Measurements from ENCODE around the gene JAZF1. TPM values are rescaled to one million over a fixed set of nuclear protein-coding genes. Genes with fewer than 3 reads are reported as not detected.

JAZF1 gene
- total RNA-seq, 2 experiments from 2014 or later = 5.2 to 7.6 TPM

DNA sequence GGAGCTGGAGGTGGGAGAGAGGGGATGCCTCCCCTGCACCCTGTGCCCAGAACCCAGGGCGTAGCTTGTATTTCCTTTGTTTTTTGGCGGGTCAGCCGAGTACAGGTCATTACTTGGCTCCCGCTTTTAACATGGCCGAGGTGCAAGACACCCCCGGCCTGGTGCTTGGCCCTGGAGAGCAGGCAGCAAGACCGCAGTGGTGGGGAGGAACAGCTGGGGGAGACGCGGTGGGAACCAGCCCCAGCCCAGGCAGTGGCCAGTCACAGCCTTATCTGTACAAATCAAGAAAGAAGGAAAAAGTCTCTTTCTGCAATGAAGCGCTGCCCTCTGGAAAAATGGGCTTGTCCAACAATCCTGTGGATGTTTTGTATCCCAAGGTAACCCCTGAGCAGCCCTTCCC is 341.5 kb downstream of the JAZF1 start:
- ChIA-PET POLR2A (no interaction called here), CTCF (interaction anchor here (0.6 kb wide), 1 partner anchor 31 kb away, joined by 3 read pairs; no protein-coding TSS in a partner anchor)
- no peaks in the 10 kb centered on the region for H3K27me3 Mint-ChIP-seq
- no peaks in the 10 kb centered on the region for H3K9me3 Mint-ChIP-seq
- H3K27ac Mint-ChIP-seq = no peak overlapping the region
- peaks cover 6% of the 10 kb centered on the region for H3K4me1 Mint-ChIP-seq
- no peak for DNase-seq
- H3K4me3 Mint-ChIP-seq = no peak overlapping the region
- peaks cover 2% of the 10 kb centered on the region for H3K36me3 Mint-ChIP-seq (ENCODE audit: low read depth)

DNA sequence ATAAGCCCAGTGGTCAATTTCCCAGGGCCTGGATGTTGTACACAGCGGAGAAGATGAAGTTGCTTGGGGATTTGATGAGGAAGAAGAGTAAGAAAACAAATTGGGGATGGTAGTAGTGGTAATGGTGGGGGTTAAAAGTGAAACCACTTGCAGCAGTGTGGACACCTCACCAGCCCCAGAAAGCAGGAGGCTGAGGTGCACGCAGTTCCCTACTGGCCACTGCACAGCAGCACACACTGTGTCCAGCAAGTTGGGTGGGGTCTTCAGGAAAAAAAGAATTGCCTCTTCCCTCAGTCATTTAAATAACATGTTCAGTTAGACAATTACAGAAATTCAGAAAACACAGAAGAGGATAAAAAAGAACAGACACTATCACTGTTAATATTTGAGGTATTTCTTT is 344.1 kb downstream of the JAZF1 start:
- Mint-ChIP-seq H3K27ac (no peak overlapping the region), H3K4me1 (peaks cover 6% of the 10 kb centered on the region), H3K36me3 (ENCODE audit: low read depth) (peaks cover 5% of the 10 kb centered on the region), H3K4me3 (no peak overlapping the region), H3K27me3 (no peaks in the 10 kb centered on the region), H3K9me3 (no peaks in the 10 kb centered on the region)
- no peak for DNase-seq
- ChIA-PET POLR2A (no interaction called here), CTCF (no interaction called here)

DNA sequence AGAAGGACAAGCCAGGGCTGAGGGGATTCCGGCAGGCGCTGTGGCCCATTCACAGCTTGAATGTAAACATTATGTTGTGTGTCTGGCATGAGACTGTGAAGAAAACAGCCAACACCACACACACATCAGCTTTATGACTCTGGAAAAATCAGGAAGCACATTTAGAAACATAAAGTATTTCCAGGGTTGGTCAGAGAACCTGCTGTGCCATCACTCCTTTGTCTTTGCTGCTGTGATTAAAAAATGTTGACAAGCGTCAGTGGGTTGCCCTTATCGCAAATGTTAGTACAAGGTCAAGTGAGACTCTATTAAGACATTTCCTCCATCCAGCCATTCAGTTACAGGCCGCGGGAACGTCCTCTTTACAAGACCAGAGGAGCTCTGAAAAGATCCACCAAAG is 345.2 kb downstream of the JAZF1 start:
- Mint-ChIP-seq H3K9me3 (no peaks in the 10 kb centered on the region), H3K36me3 (ENCODE audit: low read depth) (peaks cover 5% of the 10 kb centered on the region), H3K27ac (no peak overlapping the region), H3K4me1 (peaks cover 2% of the 10 kb centered on the region), H3K4me3 (no peak overlapping the region), H3K27me3 (no peaks in the 10 kb centered on the region)
- CTCF ChIA-PET = interaction anchor here (1.6 kb wide), 1 partner anchor 19 kb away, joined by 3 read pairs; no protein-coding TSS in a partner anchor
- DNase-seq = no peak
- POLR2A ChIA-PET = no interaction called here

DNA sequence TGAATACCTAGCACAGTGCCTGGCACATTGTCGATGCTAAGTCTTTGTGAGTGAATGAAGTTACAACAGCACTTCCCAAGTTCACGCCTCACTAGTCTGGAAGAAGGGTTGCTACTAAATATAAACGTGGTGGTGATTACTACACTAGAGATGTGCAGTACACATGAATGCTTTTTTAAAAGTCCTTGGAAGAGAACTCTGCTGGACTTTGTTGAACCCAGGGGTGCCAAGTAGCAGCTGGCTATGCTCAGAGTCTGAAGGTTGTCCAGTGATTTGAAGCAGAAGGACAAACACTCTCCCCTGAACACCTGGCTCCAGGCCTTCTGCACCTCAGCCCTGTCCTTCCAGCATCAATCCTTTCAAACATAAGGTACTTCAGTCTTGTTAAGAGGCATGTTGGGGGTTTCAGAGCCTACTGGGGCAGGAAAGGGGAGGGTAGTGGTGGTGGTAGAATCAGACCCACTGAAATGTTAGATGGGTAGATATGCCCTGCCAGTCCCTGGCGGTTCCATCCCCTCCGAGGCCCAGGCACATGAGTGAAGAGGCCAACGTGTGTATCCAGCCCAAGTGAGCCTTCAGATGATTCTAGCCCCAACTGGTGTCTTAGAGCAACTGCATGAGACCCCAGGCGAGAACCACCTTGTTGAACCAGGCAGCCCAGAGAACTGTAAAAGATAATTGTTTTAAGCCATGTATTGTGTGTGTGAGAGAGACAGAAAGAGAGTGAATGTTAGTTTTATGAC is 346.2 kb downstream of the JAZF1 start:
- POLR2A ChIA-PET = no interaction called here
- Mint-ChIP-seq H3K36me3 (ENCODE audit: low read depth) (peaks cover 5% of the 10 kb centered on the region), H3K4me3 (no peak overlapping the region), H3K9me3 (no peaks in the 10 kb centered on the region), H3K27me3 (no peaks in the 10 kb centered on the region), H3K27ac (no peak overlapping the region), H3K4me1 (no peaks in the 10 kb centered on the region)
- CTCF ChIA-PET = interaction anchor here (1.1 kb wide), 1 partner anchor 10 kb away, joined by 3 read pairs; no protein-coding TSS in a partner anchor
- no peak for DNase-seq

DNA sequence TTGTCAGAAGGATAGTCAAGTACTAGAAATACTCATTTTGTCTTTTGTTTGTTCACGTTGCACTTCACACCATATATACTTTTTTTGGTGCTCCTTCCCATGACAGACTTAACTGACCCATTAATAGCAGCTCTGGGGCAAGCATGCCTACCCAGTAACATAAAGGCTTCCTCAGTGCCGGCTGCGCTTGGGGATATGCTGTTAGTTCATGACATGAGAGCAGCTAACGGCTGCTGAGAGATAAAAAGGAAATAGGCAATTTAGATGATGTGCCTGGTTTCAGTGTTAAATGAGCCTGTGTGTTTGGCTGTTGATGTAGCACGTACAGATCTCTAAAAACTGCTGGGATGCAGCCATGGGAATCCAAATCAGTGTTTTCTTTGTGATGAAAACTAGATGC is 354.2 kb downstream of the JAZF1 start:
- no peak overlapping the region for H3K27ac Mint-ChIP-seq
- H3K4me1 Mint-ChIP-seq = no peaks in the 10 kb centered on the region
- no peak for DNase-seq
- ChIA-PET POLR2A (no interaction called here), CTCF (interaction anchor here (1.0 kb wide), 1 partner anchor 14 kb away, joined by 3 read pairs; no protein-coding TSS in a partner anchor)
- H3K27me3 Mint-ChIP-seq = no peaks in the 10 kb centered on the region
- H3K36me3 Mint-ChIP-seq (ENCODE audit: low read depth) = peaks cover 5% of the 10 kb centered on the region
- H3K4me3 Mint-ChIP-seq = no peak overlapping the region
- H3K9me3 Mint-ChIP-seq = no peaks in the 10 kb centered on the region

DNA sequence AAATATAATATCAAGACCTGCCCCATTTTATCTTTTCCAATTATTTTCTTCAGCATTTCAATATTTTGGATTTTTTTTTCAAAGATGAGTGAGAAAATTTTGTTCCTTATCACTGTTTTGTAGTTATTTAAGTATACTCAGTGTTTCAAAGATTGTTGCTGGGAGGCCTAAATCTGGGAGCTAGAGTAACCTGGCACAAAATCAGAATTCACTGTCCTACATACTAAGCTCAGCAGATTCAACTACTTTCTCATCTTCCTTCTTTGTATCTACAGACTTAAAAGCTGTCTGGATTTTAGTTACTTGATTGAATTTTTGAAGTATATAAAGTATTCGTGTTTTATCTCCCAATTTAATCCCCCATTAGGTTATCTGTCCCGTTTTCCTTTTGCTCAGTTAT is 354.7 kb downstream of the JAZF1 start:
- CTCF ChIA-PET = interaction anchor here (1.4 kb wide), 1 partner anchor 29 kb away, joined by 3 read pairs; no protein-coding TSS in a partner anchor
- Mint-ChIP-seq H3K9me3 (no peaks in the 10 kb centered on the region), H3K27me3 (no peaks in the 10 kb centered on the region)

DNA sequence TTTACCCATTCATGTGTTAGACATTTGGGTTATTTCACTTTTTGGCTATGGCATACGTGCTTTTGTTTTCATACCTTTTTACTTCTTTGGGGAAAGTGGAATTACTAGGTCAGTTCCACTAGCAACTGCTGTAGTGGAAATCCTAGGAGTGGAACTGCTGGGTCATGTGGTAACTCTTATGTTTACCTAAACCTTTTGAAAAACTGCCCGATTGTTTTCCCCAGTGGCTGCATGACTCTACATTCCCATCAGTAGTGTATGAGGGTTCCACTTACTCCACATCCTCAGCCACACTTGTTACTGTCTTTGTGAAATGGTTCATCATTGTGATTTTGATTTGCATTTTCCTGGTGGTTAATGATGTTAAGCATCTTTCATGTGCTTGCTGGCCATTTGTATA is 358.4 kb downstream of the JAZF1 start:
- H3K4me1 Mint-ChIP-seq = no peaks in the 10 kb centered on the region
- H3K4me3 Mint-ChIP-seq = no peak overlapping the region
- H3K36me3 Mint-ChIP-seq (ENCODE audit: low read depth) = peaks cover 17% of the 10 kb centered on the region
- ChIA-PET CTCF (no interaction called here), POLR2A (no interaction called here)
- no peak for DNase-seq
- no peaks in the 10 kb centered on the region for H3K27me3 Mint-ChIP-seq
- H3K9me3 Mint-ChIP-seq = no peaks in the 10 kb centered on the region
- H3K27ac Mint-ChIP-seq = no peak overlapping the region

More for the DNA sequence above, 354.7 kb downstream of the JAZF1 start:
- no peaks in the 10 kb centered on the region for H3K4me1 Mint-ChIP-seq
- no peak for DNase-seq
- H3K27ac Mint-ChIP-seq = no peak overlapping the region
- POLR2A ChIA-PET = no interaction called here
- H3K4me3 Mint-ChIP-seq = no peak overlapping the region
- H3K36me3 Mint-ChIP-seq (ENCODE audit: low read depth) = peaks cover 5% of the 10 kb centered on the region

DNA sequence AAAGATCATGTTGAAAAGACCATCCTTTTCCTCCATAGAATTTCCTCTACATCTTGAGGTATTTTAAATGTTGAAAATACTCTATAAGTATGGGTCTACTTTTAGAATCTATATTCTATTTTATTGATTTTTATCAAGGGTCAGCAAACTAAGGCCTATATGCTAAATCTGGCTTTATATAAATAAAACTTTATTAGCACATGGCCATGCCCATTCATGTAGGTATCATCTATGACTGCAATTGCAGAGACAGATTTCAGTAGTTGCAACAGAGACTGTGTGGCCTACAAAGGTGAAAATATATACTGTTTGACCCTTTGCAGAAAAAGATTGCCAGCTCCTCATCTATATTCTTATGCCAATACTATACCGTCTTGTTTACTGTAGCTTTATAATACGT is 367.9 kb downstream of the JAZF1 start:
- ChIA-PET CTCF (interaction anchor here (1.5 kb wide), 1 partner anchor 48 kb away, joined by 6 read pairs; no protein-coding TSS in a partner anchor), POLR2A (no interaction called here)
- Mint-ChIP-seq H3K4me1 (no peaks in the 10 kb centered on the region), H3K27ac (no peak overlapping the region), H3K36me3 (ENCODE audit: low read depth) (peaks cover 7% of the 10 kb centered on the region), H3K9me3 (no peaks in the 10 kb centered on the region), H3K27me3 (no peaks in the 10 kb centered on the region), H3K4me3 (no peak overlapping the region)
- DNase-seq = no peak

DNA sequence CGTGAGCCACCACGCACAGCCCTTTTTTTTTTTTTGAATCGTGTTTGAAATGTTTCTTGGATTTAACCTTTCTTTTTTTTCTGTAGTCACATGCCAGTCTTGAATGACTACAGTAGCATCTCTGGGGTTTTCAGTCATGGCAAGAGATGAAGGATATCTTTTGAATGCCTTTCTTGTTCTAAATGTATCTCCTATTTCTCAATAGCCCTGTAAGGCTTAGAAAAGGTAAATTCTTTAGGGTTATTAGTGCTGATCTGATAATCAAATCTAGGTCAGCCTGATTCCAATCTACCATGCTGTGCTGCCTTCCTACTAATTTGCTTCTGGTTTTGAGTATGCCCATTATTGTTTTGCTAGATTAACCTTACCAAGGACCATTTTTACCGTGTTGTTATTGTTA is 370.4 kb downstream of the JAZF1 start:
- H3K27ac Mint-ChIP-seq = no peak overlapping the region

DNA sequence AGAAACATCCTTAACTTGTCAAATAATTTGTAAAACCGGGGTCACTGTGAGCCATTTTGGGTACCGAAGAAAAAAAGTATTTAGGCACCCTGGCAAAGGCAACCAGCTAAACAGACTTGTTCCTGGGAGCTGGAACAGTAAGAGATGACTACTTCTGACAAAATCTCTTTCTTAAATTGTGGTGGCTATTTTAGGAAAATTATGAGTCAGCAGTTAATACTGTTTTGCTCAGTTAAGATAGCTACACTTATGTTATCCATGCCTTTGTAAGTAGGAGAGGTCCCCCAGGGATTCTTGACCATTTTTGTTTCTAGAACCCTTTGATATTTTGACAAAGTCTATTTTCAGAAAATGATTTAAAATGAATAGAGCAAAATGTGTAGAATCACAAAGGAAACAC is 372.0 kb downstream of the JAZF1 start:
- H3K4me1 Mint-ChIP-seq = no peaks in the 10 kb centered on the region
- H3K36me3 Mint-ChIP-seq (ENCODE audit: low read depth) = peaks cover 1% of the 10 kb centered on the region
- no peak overlapping the region for H3K27ac Mint-ChIP-seq
- H3K4me3 Mint-ChIP-seq = no peak overlapping the region
- POLR2A ChIA-PET = no interaction called here
- no peaks in the 10 kb centered on the region for H3K9me3 Mint-ChIP-seq
- CTCF ChIA-PET = interaction anchor here (1.2 kb wide), 1 partner anchor 12 kb away, joined by 3 read pairs; no protein-coding TSS in a partner anchor
- no peak for DNase-seq
- no peaks in the 10 kb centered on the region for H3K27me3 Mint-ChIP-seq

More for the DNA sequence above, 370.4 kb downstream of the JAZF1 start:
- H3K4me1 Mint-ChIP-seq = no peaks in the 10 kb centered on the region
- H3K27me3 Mint-ChIP-seq = no peaks in the 10 kb centered on the region
- no peak overlapping the region for H3K4me3 Mint-ChIP-seq
- peaks cover 7% of the 10 kb centered on the region for H3K36me3 Mint-ChIP-seq (ENCODE audit: low read depth)
- ChIA-PET POLR2A (no interaction called here), CTCF (no interaction called here)
- H3K9me3 Mint-ChIP-seq = no peaks in the 10 kb centered on the region
- no peak for DNase-seq

DNA sequence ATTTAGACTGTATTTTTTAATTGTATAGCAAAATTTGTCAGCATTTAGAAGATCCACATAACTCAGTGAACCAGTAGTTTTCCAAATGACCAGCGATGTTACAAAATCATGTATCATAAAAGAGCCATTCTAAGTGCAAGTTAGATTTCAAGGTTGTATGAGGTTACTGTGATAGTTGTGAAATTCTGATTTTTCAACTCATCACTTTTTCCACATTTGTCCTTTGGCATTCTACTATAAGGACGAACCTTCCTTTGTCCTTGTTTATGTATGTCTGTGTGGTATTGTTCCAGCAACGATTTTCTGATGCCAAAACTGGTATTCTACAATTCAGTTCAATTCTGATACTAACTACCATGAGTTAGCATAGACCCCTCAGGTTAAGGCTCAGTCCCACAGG is 376.5 kb downstream of the JAZF1 start:
- DNase-seq = no peak
- H3K36me3 Mint-ChIP-seq (ENCODE audit: low read depth) = peaks cover 10% of the 10 kb centered on the region
- no peak overlapping the region for H3K27ac Mint-ChIP-seq
- H3K27me3 Mint-ChIP-seq = no peaks in the 10 kb centered on the region
- H3K4me3 Mint-ChIP-seq = no peak overlapping the region
- ChIA-PET CTCF (no interaction called here), POLR2A (no interaction called here)
- H3K4me1 Mint-ChIP-seq = no peaks in the 10 kb centered on the region
- H3K9me3 Mint-ChIP-seq = no peaks in the 10 kb centered on the region

DNA sequence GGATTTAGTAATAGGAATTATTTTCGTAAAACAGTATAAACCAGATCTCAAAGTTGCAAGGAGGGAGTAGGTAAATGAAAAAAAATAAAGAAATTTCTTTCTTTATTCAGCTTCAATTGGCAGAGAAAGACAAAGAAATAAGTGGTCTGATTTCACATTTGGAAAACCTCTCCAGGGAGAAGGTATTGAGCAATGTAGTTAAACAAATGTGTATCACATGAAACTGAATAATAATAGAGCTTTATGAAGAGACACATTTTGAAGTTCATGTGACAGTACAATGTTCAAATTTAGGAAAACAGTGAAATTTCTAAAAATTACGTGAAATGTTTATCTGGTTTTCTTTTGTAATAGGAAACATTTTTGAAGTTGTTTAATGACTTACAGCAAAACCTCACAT is 377.6 kb downstream of the JAZF1 start:
- Mint-ChIP-seq H3K4me1 (no peaks in the 10 kb centered on the region), H3K27me3 (no peaks in the 10 kb centered on the region)
- CTCF ChIA-PET = no interaction called here

DNA sequence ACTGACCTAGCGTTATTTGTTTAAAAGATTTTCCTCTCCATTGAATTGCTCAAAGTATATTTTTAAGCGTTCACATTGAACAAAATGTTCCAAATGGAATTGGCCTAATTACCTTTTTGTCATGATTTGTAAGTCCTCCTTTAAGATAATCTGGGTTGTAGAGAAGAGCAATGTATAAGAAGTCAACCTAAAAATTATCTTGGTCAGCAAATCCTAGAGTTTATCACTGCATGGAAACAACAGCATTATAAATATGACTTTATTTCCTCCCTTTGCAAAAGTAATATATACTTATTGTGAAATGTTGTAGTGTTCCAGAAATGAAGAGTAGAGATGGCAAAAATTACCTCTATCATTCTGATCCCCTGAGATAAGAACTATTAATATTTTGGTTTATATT is 381.4 kb downstream of the JAZF1 start:
- no peaks in the 10 kb centered on the region for H3K4me1 Mint-ChIP-seq
- ChIA-PET POLR2A (interaction anchor here (0.6 kb wide), 1 partner anchor 92 kb away, joined by 3 read pairs; no protein-coding TSS in a partner anchor), CTCF (no interaction called here)
- peaks cover 21% of the 10 kb centered on the region for H3K36me3 Mint-ChIP-seq (ENCODE audit: low read depth)
- no peak for DNase-seq
- no peaks in the 10 kb centered on the region for H3K9me3 Mint-ChIP-seq
- no peaks in the 10 kb centered on the region for H3K27me3 Mint-ChIP-seq
- no peak overlapping the region for H3K4me3 Mint-ChIP-seq
- H3K27ac Mint-ChIP-seq = no peak overlapping the region

More for the DNA sequence above, 377.6 kb downstream of the JAZF1 start:
- Mint-ChIP-seq H3K9me3 (no peaks in the 10 kb centered on the region), H3K36me3 (ENCODE audit: low read depth) (peaks cover 10% of the 10 kb centered on the region), H3K4me3 (no peak overlapping the region), H3K27ac (no peak overlapping the region)
- POLR2A ChIA-PET = no interaction called here
- no peak for DNase-seq

DNA sequence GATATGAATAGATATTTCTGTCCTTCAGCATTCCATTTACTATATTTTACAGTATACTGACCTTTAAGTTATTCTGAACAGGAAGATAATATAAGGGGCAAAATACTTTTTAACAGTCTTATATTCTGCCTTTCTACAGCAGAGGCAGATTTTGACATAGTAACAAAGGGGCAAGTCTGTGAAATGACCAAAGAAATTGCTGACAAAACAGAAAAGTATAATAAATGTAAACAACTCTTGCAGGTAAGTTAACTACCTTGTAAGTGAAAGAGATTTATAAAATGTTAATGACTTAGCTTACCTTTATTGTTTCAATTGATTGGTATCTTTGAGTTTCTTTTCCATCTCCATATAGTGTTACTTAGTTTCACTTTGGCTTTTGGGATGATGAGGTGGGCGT is 384.6 kb downstream of the JAZF1 start:
- Mint-ChIP-seq H3K27ac (no peak overlapping the region), H3K4me3 (no peak overlapping the region), H3K36me3 (ENCODE audit: low read depth) (peaks cover 31% of the 10 kb centered on the region), H3K27me3 (no peaks in the 10 kb centered on the region), H3K9me3 (no peaks in the 10 kb centered on the region), H3K4me1 (no peaks in the 10 kb centered on the region)
- no peak for DNase-seq
- ChIA-PET CTCF (no interaction called here), POLR2A (no interaction called here)

Measured in activated CD4-positive, alpha-beta T cell treated with anti-CD3 and anti-CD28 coated beads, Interleukin-2, amount 10 ng/mL, durations not matched to agents 7 days and 5 days (primary cell).